Measurements from ENCODE around the gene CLDN1.

- TF ChIP-seq, protein P1, sequence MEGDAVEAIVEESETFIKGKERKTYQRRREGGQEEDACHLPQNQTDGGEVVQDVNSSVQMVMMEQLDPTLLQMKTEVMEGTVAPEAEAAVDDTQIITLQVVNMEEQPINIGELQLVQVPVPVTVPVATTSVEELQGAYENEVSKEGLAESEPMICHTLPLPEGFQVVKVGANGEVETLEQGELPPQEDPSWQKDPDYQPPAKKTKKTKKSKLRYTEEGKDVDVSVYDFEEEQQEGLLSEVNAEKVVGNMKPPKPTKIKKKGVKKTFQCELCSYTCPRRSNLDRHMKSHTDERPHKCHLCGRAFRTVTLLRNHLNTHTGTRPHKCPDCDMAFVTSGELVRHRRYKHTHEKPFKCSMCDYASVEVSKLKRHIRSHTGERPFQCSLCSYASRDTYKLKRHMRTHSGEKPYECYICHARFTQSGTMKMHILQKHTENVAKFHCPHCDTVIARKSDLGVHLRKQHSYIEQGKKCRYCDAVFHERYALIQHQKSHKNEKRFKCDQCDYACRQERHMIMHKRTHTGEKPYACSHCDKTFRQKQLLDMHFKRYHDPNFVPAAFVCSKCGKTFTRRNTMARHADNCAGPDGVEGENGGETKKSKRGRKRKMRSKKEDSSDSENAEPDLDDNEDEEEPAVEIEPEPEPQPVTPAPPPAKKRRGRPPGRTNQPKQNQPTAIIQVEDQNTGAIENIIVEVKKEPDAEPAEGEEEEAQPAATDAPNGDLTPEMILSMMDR (IDR thresholded peaks at IDR 0.05) = no peak
- TF ChIP-seq POLR2A (IDR thresholded peaks at IDR 0.05) = no peak
These were observed 57.1 kb downstream of the CLDN1 start for GRCh38 chr3:190265126-190265525.

Data from right lobe of liver (tissue), 4 donors.